ENCODE results near the gene EHMT1.

EHMT1 gene

DNA sequence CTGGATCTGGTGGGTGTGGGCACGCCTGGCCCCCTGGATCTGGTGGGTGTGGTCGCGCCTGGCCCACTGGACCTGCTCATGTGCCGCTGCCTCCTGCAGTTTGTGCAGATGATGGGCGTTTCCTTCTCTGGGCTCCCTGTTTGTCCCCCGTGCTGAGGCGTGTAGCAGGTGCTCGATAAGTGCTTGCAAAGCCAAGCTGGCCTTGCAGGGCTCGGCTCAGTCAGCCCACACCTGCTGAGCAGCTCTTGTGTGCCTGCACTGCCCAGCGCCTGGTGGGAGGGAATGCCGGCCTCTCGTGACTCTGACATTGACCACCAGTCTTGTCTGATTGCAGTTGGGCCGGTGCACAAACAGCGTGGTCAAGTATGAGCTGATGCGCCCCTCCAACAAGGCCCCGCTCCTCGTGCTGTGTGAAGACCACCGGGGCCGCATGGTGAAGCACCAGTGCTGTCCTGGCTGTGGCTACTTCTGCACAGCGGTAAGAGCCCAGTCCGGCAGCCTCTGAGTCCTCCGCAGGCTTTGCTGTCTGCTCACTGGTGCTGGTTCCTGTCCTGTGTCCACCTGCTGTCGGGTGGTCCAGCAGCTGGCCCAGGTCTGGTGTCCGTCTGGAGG lies 156.1 kb downstream of the EHMT1 start:
- Histone ChIP-seq H3K27ac (no peak overlapping the region), H4K20me1 (ENCODE audit: insufficient read depth) (no peaks in the 10 kb centered on the region), H3K36me3 (ENCODE audit: insufficient read depth) (peaks cover 7% of the 10 kb centered on the region; the same call in 1 of the 2 replicates)

DNA sequence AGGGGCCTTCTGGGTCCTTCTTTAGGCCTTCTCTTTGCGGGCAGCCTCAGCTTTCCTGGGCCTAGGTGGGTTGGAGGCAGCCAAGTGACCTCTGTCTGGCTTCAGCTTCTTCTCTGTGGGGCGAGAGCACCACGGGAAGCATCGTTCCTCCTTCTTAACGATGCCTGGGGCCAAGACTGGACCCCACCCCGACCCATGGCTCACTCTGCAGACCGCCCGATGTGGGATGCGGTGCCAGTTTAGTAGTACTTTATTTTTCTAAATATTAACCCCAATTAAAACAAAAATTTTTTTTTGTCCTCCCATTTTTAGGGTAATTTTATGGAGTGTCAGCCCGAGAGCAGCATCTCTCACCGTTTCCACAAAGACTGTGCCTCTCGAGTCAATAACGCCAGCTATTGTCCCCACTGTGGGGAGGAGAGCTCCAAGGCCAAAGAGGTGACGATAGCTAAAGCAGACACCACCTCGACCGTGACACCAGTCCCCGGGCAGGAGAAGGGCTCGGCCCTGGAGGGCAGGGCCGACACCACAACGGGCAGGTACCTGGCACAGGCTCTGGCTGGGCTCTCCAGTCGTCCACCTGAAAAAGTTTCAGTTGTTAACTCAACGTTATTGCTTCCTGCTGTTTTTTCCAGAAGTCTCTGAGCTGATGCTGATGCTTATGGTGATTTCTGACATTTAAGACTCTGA lies 157.6 kb downstream of the EHMT1 start:
- no peak overlapping the region for H3K4me3 ChIP-seq (IDR thresholded peaks at IDR 0.05; ENCODE audit: insufficient read depth, low read depth, low read length)
- no peaks in the 10 kb centered on the region for H3K4me1 ChIP-seq (ENCODE audit: low read depth, poor library complexity, severe bottlenecking)
- no peak overlapping the region for H3K4me2 ChIP-seq
- no peak overlapping the region for H3K27ac ChIP-seq
- no peaks in the 10 kb centered on the region for H3K79me2 ChIP-seq (ENCODE audit: insufficient read depth, low read depth)
- no peaks in the 10 kb centered on the region for H4K20me1 ChIP-seq (ENCODE audit: insufficient read depth)
- H3K9ac ChIP-seq: no peak overlapping the region
- H2AFZ ChIP-seq (ENCODE audit: low read depth): no peak overlapping the region
- H3K36me3 ChIP-seq (ENCODE audit: insufficient read depth): peaks cover 7% of the 10 kb centered on the region; the same call in 1 of the 2 replicates
- TF ChIP-seq, protein P1, sequence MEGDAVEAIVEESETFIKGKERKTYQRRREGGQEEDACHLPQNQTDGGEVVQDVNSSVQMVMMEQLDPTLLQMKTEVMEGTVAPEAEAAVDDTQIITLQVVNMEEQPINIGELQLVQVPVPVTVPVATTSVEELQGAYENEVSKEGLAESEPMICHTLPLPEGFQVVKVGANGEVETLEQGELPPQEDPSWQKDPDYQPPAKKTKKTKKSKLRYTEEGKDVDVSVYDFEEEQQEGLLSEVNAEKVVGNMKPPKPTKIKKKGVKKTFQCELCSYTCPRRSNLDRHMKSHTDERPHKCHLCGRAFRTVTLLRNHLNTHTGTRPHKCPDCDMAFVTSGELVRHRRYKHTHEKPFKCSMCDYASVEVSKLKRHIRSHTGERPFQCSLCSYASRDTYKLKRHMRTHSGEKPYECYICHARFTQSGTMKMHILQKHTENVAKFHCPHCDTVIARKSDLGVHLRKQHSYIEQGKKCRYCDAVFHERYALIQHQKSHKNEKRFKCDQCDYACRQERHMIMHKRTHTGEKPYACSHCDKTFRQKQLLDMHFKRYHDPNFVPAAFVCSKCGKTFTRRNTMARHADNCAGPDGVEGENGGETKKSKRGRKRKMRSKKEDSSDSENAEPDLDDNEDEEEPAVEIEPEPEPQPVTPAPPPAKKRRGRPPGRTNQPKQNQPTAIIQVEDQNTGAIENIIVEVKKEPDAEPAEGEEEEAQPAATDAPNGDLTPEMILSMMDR (conservative IDR thresholded peaks at IDR 0.05; ENCODE audit: low read depth, low read length): no peak
- no peaks in the 10 kb centered on the region for H3K27me3 ChIP-seq (ENCODE audit: insufficient read depth, low read depth)

More for the DNA sequence above, 156.1 kb downstream of the EHMT1 start:
- no peaks in the 10 kb centered on the region for H3K4me1 ChIP-seq (ENCODE audit: low read depth, poor library complexity, severe bottlenecking)
- no peaks in the 10 kb centered on the region for H3K79me2 ChIP-seq (ENCODE audit: insufficient read depth, low read depth)
- no peak overlapping the region for H3K4me3 ChIP-seq (IDR thresholded peaks at IDR 0.05; ENCODE audit: insufficient read depth, low read depth, low read length)
- TF ChIP-seq, protein P1 (conservative IDR thresholded peaks at IDR 0.05; ENCODE audit: low read depth, low read length): no peak
- no peak overlapping the region for H3K4me2 ChIP-seq
- H2AFZ ChIP-seq (ENCODE audit: low read depth): no peak overlapping the region
- no peaks in the 10 kb centered on the region for H3K27me3 ChIP-seq (ENCODE audit: insufficient read depth, low read depth)
- no peak overlapping the region for H3K9ac ChIP-seq

DNA sequence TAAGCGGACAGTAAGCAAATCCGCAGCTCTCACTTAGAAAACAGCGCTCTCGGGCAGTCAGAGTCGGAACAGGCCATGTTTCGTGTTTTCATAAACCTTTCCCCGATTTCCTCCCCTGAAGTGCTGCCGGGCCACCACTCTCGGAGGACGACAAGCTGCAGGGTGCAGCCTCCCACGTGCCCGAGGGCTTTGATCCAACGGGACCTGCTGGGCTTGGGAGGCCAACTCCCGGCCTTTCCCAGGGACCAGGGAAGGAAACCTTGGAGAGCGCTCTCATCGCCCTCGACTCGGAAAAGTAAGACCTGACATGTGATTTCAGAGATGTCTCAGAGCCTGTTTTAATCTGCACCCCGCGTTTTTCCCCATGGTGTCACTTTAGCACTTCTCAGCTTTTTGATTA lies 159.0 kb downstream of the EHMT1 start:
- H3K79me2 ChIP-seq (ENCODE audit: insufficient read depth, low read depth): no peaks in the 10 kb centered on the region
- H3K4me3 ChIP-seq (IDR thresholded peaks at IDR 0.05; ENCODE audit: insufficient read depth, low read depth, low read length): no peak overlapping the region
- no peak overlapping the region for H3K27ac ChIP-seq
- H4K20me1 ChIP-seq (ENCODE audit: insufficient read depth): no peaks in the 10 kb centered on the region
- no peaks in the 10 kb centered on the region for H3K4me1 ChIP-seq (ENCODE audit: low read depth, poor library complexity, severe bottlenecking)
- H2AFZ ChIP-seq (ENCODE audit: low read depth): no peak overlapping the region
- TF ChIP-seq, protein P1 (conservative IDR thresholded peaks at IDR 0.05; ENCODE audit: low read depth, low read length): no peak
- no peaks in the 10 kb centered on the region for H3K27me3 ChIP-seq (ENCODE audit: insufficient read depth, low read depth)
- H3K4me2 ChIP-seq: no peak overlapping the region
- peaks cover 7% of the 10 kb centered on the region; the same call in 1 of the 2 replicates for H3K36me3 ChIP-seq (ENCODE audit: insufficient read depth)
- no peak overlapping the region for H3K9ac ChIP-seq

DNA sequence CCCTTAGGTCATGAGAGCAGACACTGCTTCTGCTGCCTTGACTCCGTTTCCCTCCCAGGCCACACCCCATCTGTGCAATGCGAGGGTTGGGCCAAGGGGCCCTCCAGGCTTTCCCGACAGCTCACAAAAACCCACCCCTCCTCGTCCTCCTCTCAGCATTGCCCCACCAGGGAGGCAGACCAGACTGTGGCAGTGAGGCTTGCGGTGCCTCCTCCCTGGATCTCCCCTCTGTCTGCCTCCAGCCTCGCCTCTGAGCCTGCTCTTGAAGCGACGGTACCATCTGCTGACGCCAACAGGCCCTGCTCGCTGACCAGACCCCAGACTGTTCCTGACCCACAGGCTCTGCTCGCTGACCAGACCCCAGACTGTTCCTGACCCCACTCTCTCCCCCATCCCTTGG lies 159.5 kb downstream of the EHMT1 start:
- no peak overlapping the region for H3K4me2 ChIP-seq
- no peaks in the 10 kb centered on the region for H3K27me3 ChIP-seq (ENCODE audit: insufficient read depth, low read depth)
- H3K79me2 ChIP-seq (ENCODE audit: insufficient read depth, low read depth): no peaks in the 10 kb centered on the region
- no peaks in the 10 kb centered on the region for H3K4me1 ChIP-seq (ENCODE audit: low read depth, poor library complexity, severe bottlenecking)
- no peaks in the 10 kb centered on the region for H4K20me1 ChIP-seq (ENCODE audit: insufficient read depth)
- H3K4me3 ChIP-seq (IDR thresholded peaks at IDR 0.05; ENCODE audit: insufficient read depth, low read depth, low read length): no peak overlapping the region
- H2AFZ ChIP-seq (ENCODE audit: low read depth): no peak overlapping the region
- no peak overlapping the region for H3K9ac ChIP-seq
- H3K36me3 ChIP-seq (ENCODE audit: insufficient read depth): peaks cover 7% of the 10 kb centered on the region; the same call in 1 of the 2 replicates
- TF ChIP-seq, protein P1 (conservative IDR thresholded peaks at IDR 0.05; ENCODE audit: low read depth, low read length): no peak
- H3K27ac ChIP-seq: no peak overlapping the region

Measured in KMS-11 (cell line).